GM18861 (cell line): Measurements from ENCODE around the gene UBASH3A.
"Not testable (repeated sequence)": the region's sequence is repeated elsewhere in the genome, so short reads cannot be mapped to it uniquely, and the experiment has no call there.

ENCODE experiments used
- ATAC-seq: cut with Tn5 transposase; IDR thresholded peaks from one replicate; pipeline ENCODE4 v1.9.1; 2021; ENCODE audit not compliant: unreplicated experiment

The UBASH3A gene

DNA sequence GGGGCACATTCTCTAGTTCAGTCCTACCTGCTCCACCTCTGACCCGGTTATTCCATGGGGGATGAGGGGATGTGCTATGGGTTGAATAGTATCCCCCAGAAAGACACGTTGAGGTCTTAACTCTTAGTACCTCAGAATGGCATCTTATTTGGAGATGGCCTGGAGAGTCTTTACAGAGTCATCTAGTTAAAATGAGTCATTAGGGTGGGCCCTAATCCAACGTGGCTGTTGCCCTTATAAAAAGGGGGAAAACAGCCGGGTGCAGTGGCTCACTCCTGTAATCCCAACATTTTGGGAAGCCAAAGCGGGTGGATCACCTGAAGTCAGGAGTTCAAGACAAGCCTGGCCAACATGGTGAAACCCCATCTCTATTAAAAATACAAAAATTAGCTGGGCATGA is 13.5 kb upstream of the UBASH3A start:
- no peak for ATAC-seq

DNA sequence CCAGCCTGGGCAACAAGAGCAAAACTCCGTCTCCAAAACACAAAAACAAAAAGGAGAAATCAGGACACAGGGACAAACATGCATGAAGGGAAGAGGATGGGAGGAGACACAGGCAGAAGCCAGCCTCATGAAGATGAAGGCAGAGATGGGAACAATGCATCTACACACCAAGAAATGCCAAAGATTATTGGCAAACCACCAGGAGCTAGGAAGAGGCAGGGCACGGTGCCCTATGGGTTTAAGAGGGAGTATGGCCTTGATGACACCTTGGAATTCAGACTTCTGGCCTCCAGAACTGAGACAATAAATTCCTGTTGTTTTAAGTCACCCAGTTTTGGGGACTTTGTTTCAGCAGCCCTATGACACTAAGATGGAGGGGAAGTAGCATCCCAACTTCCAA is 13.0 kb upstream of the UBASH3A start:
- ATAC-seq: no peak

DNA sequence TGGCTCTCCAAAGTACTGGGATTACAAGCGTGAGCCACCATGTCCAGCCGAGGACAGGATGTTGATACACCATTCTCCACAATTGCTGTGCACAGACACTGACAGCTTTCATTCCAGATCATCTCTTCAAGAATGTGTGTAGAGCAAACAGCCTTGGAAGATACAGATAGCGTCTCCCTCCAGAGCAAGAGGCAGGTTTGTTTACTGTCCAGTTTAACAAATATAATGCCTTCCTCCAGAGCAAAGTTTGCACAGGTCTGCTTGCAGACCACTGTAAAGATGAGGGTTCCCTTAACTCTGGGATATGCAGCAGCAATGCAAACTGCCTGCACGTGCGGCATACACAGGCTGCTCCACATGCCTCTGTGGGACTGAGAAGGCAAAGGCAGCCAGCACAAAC is 12.4 kb upstream of the UBASH3A start:
- ATAC-seq: no peak

DNA sequence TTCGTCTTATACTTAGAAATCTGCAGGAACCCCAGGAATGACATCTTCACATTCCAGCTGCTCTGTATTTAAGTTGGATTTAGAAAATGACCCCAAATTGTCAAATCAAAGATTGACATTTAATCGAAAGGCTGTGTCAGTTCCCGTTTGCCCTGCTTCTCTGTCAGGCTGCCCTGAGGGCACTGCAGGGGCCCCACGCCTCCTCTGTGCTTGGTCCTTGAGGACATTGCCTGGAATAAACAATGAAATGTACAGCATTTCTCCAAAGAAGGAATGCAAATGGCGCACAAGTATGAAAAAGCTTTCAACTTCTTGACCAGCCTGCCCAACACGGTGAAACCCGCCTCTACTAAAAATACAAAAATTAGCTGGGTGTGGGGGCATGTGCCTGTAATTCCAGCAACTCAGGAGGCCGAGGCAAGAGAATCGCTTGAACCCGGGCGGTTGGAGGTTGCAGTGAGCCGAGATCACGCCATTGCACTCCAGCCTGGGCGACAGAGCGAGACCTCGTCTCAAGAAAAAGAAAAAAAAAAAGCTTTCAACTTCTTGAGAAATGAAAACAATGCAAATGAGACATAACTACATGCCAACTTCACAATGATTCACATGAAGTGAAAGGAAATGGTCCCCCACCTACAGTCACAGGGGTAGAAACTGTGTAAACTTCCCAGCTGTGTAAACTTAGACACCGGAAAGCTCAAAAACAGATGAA is 10.8 kb upstream of the UBASH3A start:
- peak; percentile 64 for ATAC-seq

DNA sequence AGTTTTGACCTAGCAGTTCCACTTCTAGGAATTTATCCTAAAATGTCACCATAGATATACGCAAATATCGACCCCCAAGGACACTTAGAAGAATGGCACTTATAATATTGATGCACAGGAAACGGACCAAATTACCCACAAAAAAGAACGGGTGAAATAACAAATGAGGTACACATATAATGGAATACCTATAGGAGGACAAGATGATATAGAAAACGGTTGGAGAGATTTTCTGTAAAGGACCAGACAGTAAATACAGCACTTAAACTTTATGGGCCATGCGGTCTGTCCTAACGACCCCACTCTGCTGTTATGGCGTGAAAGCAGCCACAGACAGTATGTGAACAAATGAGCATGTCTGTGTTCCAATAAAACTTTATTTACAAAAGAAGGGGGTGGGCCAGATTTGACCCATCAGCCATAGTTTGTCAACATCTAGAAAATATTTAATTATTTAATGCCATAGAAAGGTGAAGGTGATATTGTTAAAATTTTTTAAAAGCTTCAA is 10.2 kb upstream of the UBASH3A start:
- no peak for ATAC-seq

DNA sequence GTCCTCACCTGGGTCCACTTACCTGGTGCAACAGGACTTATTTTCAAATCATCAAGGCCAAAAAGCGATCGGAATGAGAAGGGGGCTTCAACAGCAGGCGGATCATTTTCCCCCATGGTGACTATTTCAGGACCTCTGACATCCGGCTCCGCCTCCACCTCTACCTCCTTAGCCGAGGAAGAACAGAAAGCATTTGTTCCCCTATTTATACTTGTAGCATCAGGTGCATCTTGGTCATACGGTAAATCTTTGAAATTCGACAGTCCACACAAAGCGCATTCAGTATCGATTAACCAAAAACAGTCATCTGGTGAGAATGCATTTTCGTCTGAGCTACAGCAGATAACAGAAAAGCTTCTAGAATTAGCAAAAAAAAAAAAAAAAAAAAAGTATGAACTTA is 8.4 kb upstream of the UBASH3A start:
- no peak for ATAC-seq

DNA sequence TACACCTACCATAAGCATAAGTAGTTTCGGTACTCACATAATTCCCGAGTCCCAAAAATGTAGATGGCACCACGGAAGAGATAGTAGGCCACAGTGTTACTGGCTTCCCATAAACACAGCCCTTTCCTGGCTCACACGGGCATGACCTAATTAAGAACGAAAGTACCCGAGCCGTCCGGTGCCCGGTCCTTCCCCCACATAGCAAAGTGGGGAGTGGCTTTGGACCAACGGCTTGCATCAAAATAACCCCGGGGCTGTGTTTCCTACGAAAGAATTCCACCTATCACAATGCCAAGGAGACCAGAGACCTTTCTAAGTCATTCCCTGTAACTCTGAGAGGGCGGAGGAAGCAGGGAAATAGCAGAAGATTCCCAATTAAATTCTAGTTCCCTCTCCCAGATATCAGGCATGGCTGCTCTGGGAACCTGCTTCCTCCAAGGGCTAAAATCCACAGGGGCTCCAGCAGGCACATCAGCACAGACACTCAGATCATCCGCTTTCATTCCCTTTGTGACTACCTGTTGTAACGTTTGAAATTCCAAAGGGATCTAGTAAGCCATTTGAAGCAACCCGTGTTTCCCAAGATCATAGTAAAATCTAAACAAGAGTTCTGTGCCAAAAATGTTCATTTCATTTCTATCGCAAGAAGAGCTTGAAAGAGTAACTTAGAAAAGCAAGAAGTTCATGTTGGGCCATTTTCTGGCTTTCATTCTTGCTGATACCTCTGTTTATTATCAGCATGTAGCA is 7.6 kb upstream of the UBASH3A start, which contains the start of gene TMPRSS3:
TSS of gene TMPRSS3 (minus strand) at position 148 of the 747 bp plus-strand sequence. CDS start 635 bp downstream, outside the sequence.
- no peak for ATAC-seq

DNA sequence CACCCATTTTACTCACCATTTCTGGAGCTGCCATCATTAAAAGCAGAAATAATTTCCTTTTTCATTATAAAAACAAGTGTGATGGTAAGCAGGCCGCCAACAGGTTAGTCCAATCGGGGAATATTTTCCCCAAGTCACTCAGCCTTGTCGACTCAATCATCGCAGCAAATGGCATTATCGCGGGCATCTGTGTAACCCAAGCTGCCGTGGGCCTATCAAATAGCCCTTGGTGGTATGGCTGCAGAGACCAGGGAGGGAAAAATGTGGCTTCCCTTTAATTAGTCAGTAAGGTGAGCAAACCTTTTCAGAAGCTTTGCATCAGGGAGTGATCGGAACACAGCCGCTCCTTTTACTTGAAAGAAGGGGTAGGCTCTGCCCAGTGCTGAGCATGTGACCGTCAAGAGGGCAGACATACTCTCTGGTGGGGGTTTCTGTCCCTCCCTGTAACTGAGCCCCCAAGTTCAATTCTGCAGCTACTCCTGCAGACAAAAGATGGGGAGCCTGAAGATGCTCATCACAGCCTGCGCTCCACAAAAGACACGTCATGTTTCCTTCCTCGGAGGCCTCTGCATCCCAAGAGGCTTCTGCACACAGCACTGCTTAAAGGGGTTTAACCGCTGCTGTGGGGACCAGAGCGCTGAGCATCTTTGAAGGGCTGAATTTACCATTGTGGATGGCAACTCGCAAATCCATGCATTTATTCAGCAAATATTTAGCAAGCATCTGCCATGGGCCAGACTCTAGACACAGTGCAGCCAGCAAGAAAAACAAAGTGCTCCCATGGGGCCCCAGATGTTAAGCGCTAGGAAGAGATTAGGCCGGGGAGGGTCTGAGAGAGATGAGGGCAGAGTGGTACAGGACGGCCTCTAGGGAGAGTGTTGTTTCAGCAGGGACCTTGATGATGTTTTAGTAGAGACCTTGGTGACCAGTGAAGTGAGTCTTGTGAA is 6.6 kb upstream of the UBASH3A start:
- no peak for ATAC-seq

DNA sequence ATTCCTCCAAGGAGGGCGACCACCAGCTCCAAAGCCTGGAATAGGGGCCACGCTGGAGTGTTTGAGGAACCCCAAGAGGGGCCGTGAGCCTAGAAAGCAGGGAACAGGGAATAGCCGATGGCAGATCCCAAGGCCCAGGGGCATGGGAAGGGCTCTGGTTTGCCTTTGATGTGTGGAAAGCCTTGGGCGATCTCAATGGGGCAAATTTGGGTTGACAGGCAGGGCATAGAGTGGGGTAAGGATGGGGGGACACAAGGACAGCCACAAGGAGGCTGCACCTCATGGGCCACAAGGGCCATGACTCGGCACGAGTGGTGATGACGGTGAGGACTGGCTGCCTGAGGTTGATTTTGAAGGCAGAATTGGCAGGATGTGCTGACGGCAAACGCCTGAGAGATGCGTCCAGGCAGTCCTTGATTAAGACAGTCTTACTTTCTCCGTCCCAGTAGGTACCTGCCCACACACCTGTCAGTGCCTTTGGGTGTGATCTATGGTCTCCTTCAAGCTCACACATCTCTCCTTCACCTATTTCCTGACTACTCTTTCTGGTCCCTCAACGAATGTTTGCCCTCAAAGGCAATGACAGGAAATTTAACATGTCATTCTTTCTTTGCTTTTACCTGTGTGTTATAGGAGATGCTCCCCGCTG is 5.8 kb upstream of the UBASH3A start:
- ATAC-seq: no peak

DNA sequence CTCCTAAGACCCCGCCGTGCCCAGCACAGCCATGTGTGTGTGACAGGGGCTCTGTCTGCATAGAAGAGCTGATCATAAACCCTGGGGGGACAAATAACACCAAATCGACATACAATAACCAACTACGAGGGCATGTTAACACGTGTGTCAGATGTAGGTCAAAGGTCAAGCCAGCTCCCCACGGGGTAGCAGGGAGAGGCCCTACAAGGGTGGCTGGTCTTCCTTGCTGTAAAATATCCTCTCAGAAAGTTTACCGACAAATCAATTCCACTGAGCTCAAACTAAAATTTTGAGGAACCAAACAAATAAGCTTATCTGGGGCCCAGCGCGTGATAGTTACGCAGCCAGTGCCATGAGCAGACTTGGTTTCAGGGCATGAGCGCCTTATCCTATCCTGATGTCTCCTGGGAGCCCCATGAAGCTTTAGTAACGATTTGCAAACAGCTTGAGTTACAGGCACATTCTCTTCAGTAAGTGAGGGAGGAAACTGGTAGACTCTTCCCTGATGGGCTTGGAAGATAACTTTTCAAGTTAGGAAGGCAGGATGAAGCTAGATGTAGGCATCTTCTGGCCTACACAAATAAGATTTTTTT is 5.2 kb upstream of the UBASH3A start:
- no peak for ATAC-seq

DNA sequence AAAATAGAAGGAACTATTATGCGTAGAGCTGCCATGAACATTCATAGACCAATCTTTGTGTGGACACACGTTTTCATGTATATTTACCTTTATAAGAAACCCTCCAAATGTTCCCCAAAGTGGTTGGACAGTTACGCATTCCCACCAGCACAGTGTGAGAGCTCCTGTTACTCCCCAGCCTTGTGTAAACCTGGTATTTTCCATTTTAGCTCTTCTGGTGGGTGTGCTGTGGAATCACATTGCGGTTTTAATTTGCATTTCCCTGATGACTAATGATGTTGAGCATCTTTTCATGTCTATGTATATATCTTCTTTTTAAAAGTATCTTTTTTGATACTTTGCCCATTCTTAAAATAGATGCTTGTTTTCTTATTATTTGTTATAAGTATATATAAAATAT is 3.2 kb upstream of the UBASH3A start:
- ATAC-seq: no peak

DNA sequence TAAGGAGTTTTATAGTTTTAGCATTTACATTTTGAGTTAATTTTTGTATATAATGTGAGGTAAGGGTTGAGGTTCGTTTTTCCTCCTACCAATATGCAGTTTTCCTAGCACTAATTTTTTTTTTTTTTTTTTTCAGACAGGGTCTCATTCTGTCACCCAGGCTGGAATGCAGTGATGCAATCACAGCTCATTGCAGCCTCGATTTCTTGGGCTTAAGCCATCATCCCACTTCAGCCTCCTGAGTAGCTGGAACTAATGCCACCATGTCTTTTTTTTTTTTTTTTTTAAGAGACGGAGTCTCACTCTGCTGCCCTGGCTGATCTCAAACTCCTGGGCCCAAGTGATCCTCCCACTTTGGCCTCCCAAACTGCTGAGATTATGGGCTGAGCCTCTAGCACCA is 2.5 kb upstream of the UBASH3A start:
- no peak for ATAC-seq

DNA sequence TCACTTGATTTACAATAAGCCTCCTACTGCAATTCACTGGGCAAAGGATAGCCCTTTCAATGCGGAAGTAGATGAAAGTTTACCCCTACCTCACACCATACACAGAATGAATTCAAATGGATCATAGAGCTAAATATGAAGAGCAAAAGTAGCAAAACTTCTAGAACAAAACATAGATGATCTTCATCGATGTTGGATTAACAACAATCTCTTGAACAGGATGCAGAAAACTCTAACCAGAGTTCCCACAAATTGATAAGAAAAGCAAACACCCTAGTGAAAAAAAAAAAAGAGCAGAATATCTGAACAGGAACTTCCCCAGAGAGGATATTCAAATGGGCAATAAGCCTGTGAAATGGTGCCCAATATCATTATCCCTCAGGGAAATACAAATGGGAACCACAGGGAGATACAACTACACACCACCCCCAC is 1.9 kb upstream of the UBASH3A start:
- ATAC-seq: no peak

DNA sequence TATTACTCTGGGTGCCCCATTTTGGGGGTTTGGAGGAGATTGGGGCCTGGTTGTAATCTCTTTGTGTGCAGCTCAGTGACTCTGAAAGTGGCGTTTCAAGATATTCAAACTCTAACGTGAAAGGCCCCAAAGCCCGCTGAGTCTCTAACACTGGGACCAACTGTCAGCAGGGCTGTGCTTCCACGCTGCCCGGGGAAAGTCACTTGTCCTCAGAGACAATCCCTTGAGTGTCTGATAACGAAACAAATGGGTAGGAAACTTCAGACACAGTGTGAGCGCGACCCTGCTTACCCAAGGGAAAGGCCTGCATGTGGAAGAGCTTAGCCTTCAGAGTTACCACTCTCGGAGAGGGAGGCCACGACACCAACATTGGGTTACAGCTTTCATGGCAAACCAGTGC is 837 bp downstream of the UBASH3A start:
- no peak for ATAC-seq

DNA sequence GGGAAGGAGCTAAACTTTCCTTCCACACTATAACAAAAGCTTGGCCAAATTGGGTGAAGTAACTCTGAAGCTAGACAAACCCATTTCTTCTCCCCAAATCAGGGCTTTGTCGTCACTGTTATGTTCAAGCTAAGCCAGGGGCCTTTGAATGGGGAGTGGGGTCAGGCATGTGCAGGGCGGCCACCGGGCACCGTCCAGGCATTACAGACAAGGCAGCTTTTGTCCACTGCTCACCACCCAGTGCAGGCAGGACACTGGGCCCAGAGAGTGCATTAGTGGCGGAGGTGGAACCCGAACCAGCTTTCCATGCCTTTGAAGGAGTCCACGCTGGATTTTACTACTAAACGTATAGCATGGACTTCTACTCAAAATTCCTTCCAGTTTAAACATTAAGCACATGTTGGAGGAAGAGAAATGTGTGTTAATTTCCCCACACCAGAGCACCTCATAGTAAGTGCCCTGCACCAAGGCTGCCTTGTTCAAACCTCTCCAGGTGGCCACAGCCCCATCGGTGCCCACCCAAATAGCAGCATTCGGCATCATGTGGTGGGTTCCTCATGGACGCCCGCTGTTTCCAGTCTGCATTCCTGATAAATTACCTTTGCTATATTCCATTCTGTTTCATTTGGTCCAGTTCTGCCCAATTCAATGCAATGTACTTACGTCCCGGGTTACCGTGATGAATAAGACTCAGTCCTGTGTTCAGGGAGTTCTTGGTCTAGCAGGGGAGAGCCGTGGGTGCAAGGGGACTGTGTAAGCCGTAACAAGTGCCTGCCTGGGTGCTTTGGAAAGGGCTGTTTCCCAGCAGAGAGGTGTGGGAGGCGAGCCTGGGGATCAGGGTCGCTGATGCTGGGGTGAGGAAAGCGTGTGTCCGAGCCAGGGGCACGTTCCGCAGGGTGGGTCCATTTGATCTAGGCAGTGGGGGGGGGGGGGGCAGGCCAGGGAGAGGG is 1.6 kb downstream of the UBASH3A start:
- ATAC-seq: no peak

DNA sequence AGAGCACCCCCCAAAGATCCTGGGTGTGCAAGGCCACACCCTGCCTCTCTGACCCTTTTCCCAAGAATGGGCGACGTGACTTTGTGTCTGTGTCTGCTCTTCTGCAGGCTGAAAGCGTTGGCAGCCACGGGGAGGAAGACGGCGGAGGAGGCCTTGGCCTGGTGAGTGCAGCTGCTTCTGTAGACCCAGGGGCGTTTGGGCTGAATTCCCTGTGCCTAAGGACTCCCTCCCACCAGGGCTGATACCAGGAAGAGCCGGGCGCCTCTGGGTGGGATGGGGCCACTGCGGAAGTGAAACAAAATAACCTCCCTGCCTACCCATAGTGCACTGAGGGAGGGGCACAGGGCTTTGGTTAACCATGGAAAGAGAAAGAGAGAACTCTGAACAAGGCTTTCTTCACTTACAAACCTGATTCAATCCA is 2.5 kb downstream of the UBASH3A start:
- no peak for ATAC-seq

DNA sequence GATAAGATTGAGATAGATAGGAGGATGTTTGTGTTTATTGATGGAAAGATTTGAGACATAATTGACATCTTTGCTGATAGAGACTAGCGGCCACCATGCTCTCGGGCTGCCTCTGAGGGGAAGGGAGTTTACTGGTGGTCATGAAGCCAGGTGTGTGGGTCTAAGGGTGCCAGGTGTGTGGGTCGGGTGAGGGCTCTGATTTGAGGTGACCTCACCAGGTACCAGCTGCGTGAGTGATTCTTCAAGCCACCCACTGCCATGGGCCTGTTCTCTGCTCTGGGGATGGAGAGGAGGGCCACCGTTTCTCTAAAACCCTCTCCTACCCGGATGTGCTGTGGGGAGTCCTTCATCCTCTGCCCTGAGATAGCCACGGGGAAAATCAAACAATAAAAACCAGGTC is 3.2 kb downstream of the UBASH3A start:
- ATAC-seq: no peak

DNA sequence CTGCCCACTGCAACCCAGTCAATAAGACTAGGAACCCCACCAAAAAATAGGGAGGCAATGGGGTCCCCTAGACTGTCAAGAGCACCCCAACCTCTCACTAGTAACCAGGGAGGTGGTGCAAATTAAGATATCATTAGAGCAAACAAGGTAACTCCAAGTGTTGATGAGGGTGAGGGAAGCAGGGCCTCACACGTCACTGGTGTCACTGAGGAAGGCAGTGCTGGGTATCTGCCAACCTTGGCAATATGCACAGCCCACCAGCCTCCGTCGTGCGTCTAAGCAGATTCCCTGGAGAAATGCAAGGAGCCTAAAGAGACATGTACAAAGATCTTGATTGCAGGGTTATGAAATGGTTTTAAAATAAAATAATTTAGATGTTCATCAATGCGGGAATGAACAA is 3.8 kb downstream of the UBASH3A start:
- ATAC-seq: no peak

DNA sequence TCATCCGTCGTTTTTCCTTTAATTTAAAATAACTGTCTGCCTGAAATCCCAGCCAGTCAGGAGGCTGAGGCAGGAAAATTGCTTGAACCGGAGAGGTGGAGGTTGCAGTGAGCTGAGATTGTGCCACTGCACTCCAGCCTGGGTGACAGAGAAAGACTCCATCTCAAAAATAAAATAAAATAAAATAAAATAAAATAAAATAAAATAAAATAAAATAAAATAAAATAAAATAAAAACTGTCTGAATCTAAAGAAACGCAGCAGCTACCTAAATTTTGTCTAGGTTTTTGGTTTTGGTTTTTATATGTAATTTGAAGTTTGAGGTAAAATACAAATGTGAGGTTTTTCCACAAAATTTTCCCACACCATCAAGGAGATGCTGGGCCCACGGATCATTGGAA is 5.0 kb downstream of the UBASH3A start:
- ATAC-seq: not testable (repeated sequence)
